ENCODE data around the gene LIMK2.
"Not testable (repeated sequence)": the region's sequence is repeated elsewhere in the genome, so short reads cannot be mapped to it uniquely, and the experiment has no call there.

LIMK2 gene

GRCh38 chr22:31230871-31231621 is 18.9 kb downstream of the LIMK2 start:
- TF ChIP-seq CTCF (IDR thresholded peaks at IDR 0.05; ENCODE audit: low read depth, low read length): peak; percentile 82
- H3K36me3 ChIP-seq: no peaks in the 10 kb centered on the region
- peaks cover 11% of the 10 kb centered on the region; the same call in 1 of the 2 replicates for H3K4me1 ChIP-seq
- H3K27me3 ChIP-seq: no peaks in the 10 kb centered on the region
- peak; percentile 43 for DNase-seq
- H3K4me3 ChIP-seq (ENCODE audit: low read depth, low read length): no peak overlapping the region
- no peaks in the 10 kb centered on the region for H3K9me3 ChIP-seq

GRCh38 chr22:31233001-31233400 is 20.9 kb downstream of the LIMK2 start:
- H3K36me3 ChIP-seq: no peaks in the 10 kb centered on the region
- no peaks in the 10 kb centered on the region for H3K27me3 ChIP-seq
- no peak for DNase-seq
- TF ChIP-seq CTCF (IDR thresholded peaks at IDR 0.05; ENCODE audit: low read depth, low read length): no peak
- no peaks in the 10 kb centered on the region for H3K9me3 ChIP-seq
- no peak overlapping the region for H3K4me3 ChIP-seq (ENCODE audit: low read depth, low read length)
- H3K4me1 ChIP-seq: peaks cover 11% of the 10 kb centered on the region; the same call in 1 of the 2 replicates

GRCh38 chr22:31235081-31235480 is 23.0 kb downstream of the LIMK2 start:
- no peak for TF ChIP-seq CTCF (IDR thresholded peaks at IDR 0.05; ENCODE audit: low read depth, low read length)
- DNase-seq: no peak
- H3K4me1 ChIP-seq: peaks cover 7% of the 10 kb centered on the region; the same call in 1 of the 2 replicates
- H3K36me3 ChIP-seq: no peaks in the 10 kb centered on the region
- no peaks in the 10 kb centered on the region for H3K27me3 ChIP-seq
- no peaks in the 10 kb centered on the region for H3K9me3 ChIP-seq
- H3K4me3 ChIP-seq (ENCODE audit: low read depth, low read length): no peak overlapping the region

- not testable (repeated sequence) for DNase-seq; H3K9me3 ChIP-seq; H3K4me3 ChIP-seq (ENCODE audit: low read depth, low read length); H3K4me1 ChIP-seq; H3K36me3 ChIP-seq; H3K27me3 ChIP-seq
These were observed 23.9 kb downstream of the LIMK2 start for GRCh38 chr22:31236044-31236443.

- no peaks in the 10 kb centered on the region for H3K36me3 ChIP-seq
- no peak for DNase-seq
- H3K4me3 ChIP-seq (ENCODE audit: low read depth, low read length): no peak overlapping the region
- TF ChIP-seq CTCF (IDR thresholded peaks at IDR 0.05; ENCODE audit: low read depth, low read length): no peak
- H3K4me1 ChIP-seq: no peaks in the 10 kb centered on the region; the same call in 1 of the 2 replicates
- H3K27me3 ChIP-seq: no peaks in the 10 kb centered on the region
- no peaks in the 10 kb centered on the region for H3K9me3 ChIP-seq
These were observed 26.0 kb downstream of the LIMK2 start for GRCh38 chr22:31238057-31238456.

GRCh38 chr22:31239771-31240370 is 27.8 kb downstream of the LIMK2 start:
- TF ChIP-seq CTCF (IDR thresholded peaks at IDR 0.05; ENCODE audit: low read depth, low read length): no peak
- Histone ChIP-seq H3K4me1 (no peaks in the 10 kb centered on the region; the same call in 1 of the 2 replicates), H3K4me3 (ENCODE audit: low read depth, low read length) (no peak overlapping the region), H3K36me3 (no peaks in the 10 kb centered on the region), H3K27me3 (no peaks in the 10 kb centered on the region), H3K9me3 (no peaks in the 10 kb centered on the region)
- no peak for DNase-seq
